A673 (cell line): ENCODE measurements around the gene MICAL3. TPM values are rescaled to one million over a fixed set of nuclear protein-coding genes. Genes with fewer than 3 reads are reported as not detected.

Experiments
- BruUV-seq: library from RNA; stranded (reverse); fragments of 400-500 nt; replicated peaks from 2 replicates; lab custom pipeline; 2021; lab: Mats Ljungman, UMichigan
- CTCF ChIA-PET: fragments of 300-600 bp; sonication (Branson Sonifier 250); formaldehyde crosslinking; loops from one replicate; lab custom pipeline; 2022; ENCODE audit warnings: antibody characterized with exemption; lab: Charles Lee
- POLR2A ChIA-PET: fragments of 300-600 bp; sonication (Branson Sonifier 250); formaldehyde crosslinking; loops from one replicate; lab custom pipeline; 2022; ENCODE audit warnings: antibody characterized with exemption; ENCODE audit not compliant: low non-redundant PET; lab: Charles Lee
- DNase-seq: peaks from one replicate; pipeline ENCODE4 v3.0.0-alpha.2; 2015; ENCODE audit warnings: low spot score
- H3K27ac ChIP-seq: fragments of 200-600 bp; sonication (generic); 2 replicates; pipeline ENCODE4 v1.5.1; 2016; ENCODE audit warnings: mixed run types, low read depth, mild to moderate bottlenecking, mixed read lengths, antibody characterized with exemption, low read length; ENCODE audit not compliant: poor library complexity, severe bottlenecking
- H3K27me3 ChIP-seq: fragments of 200-600 bp; sonication (generic); replicated peaks from 2 replicates; pipeline ENCODE4 v1.6.1; 2017; ENCODE audit warnings: mixed run types, low read depth, mild to moderate bottlenecking, mixed read lengths, antibody characterized with exemption, low read length; ENCODE audit not compliant: insufficient read depth, poor library complexity
- H3K36me3 ChIP-seq: fragments of 200-600 bp; sonication (generic); 2 replicates; pipeline ENCODE4 v1.6.1; 2016; ENCODE audit warnings: mixed run types, mild to moderate bottlenecking, mixed read lengths, antibody characterized with exemption, low read length; ENCODE audit not compliant: insufficient read depth, poor library complexity, severe bottlenecking
- H3K4me1 ChIP-seq: fragments of 200-600 bp; sonication (generic); 2 replicates; pipeline ENCODE4 v1.6.1; 2017; ENCODE audit warnings: mixed run types, mild to moderate bottlenecking, mixed read lengths, antibody characterized with exemption, low read length; ENCODE audit not compliant: insufficient read depth, poor library complexity, severe bottlenecking
- H3K4me3 ChIP-seq: fragments of 200-600 bp; sonication (generic); 2 replicates; pipeline ENCODE4 v1.5.1; 2016; ENCODE audit warnings: low read depth, mixed run types, mild to moderate bottlenecking, mixed read lengths, low read length; ENCODE audit not compliant: poor library complexity, severe bottlenecking
- H3K9me3 ChIP-seq: fragments of 200-600 bp; sonication (generic); 2 replicates; pipeline ENCODE4 v1.6.1; 2016; ENCODE audit warnings: mixed run types, low read depth, mild to moderate bottlenecking, mixed read lengths, antibody characterized with exemption, low read length; ENCODE audit not compliant: poor library complexity, severe bottlenecking
- CTCF ChIP-seq: fragments of 300-800, 200-600 bp; sonication (generic); conservative IDR thresholded peaks from 2 replicates; pipeline ENCODE4 v1.5.1; 2017; ENCODE audit warnings: low read depth, mild to moderate bottlenecking, antibody characterized with exemption, low read length, moderate library complexity, mixed read lengths
- EZH2 ChIP-seq: fragments of 200-600 bp; sonication (generic); IDR thresholded peaks from 2 replicates; pipeline ENCODE4 v1.6.1; 2017; ENCODE audit warnings: borderline replicate concordance, low read depth, mild to moderate bottlenecking, mixed read lengths, antibody characterized with exemption, low read length; ENCODE audit not compliant: poor library complexity, severe bottlenecking
- intact Hi-C: fragments of 100-400 bp; cut with micrococcal nuclease; formaldehyde crosslinking; loops from one replicate; pipeline ENCODE4 v1.10.0; 2022; ENCODE audit not compliant: unreplicated experiment
- total RNA-seq: library from RNA; stranded (reverse); gene quantifications from 2 replicates; pipeline ENCODE4 v1.2.3, GENCODE V29; 2021

The MICAL3 gene
- total RNA-seq, 1 experiment from 2014 or later, result 63.6 TPM

- intact Hi-C loops, result no loop called here
- H3K36me3 ChIP-seq, result no peaks in the 10 kb centered on the region
- ChIA-PET CTCF (no interaction called here), POLR2A (no interaction called here)
- H3K4me3 ChIP-seq, result no peak overlapping the region
- no peak for DNase-seq
- no peak overlapping the region for H3K27ac ChIP-seq
- TF ChIP-seq CTCF, result no peak
- TF ChIP-seq EZH2, result no peak
- no peaks in the 10 kb centered on the region for H3K9me3 ChIP-seq
- H3K27me3 ChIP-seq, result no peaks in the 10 kb centered on the region
- no TSS peak for BruUV-seq
- H3K4me1 ChIP-seq, result peaks cover 9% of the 10 kb centered on the region
Measured at GRCh38 chr22:18059473-18059872, 35.1 kb upstream of the MICAL3 start.

DNA sequence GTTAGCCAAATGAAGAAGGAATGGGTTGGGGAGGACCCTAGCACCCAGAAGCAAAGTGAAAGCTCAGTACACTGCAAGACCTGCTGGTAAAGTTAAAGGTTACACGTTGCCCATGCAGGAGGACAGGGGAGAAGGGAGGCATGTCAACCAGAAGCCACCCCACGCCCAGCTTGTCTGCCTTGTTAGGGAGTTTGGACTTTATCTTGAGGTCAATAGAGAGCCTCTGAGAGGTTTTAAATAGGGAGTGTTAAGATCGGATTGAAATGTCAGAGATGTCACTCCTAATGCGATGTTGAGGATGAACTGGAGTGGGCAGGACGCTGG is 34.7 kb upstream of the MICAL3 start:
- no peak for DNase-seq
- H3K27me3 ChIP-seq, result no peaks in the 10 kb centered on the region
- no peaks in the 10 kb centered on the region for H3K36me3 ChIP-seq
- TF ChIP-seq CTCF (no peak), EZH2 (no peak)
- H3K4me3 ChIP-seq, result no peak overlapping the region
- intact Hi-C loops, result no loop called here
- no TSS peak for BruUV-seq
- H3K27ac ChIP-seq, result no peak overlapping the region
- peaks cover 9% of the 10 kb centered on the region for H3K4me1 ChIP-seq
- no peaks in the 10 kb centered on the region for H3K9me3 ChIP-seq
- POLR2A ChIA-PET, result no interaction called here
- CTCF ChIA-PET, result no interaction called here

GRCh38 chr22:18058371-18059093 is 34.2 kb upstream of the MICAL3 start:
- H3K27me3 ChIP-seq, result no peaks in the 10 kb centered on the region
- H3K36me3 ChIP-seq, result no peaks in the 10 kb centered on the region
- ChIA-PET CTCF (no interaction called here), POLR2A (no interaction called here)
- intact Hi-C loops, result no loop called here
- no peaks in the 10 kb centered on the region for H3K9me3 ChIP-seq
- no TSS peak for BruUV-seq
- DNase-seq, result no peak
- H3K4me3 ChIP-seq, result no peak overlapping the region
- peaks cover 8% of the 10 kb centered on the region for H3K4me1 ChIP-seq
- H3K27ac ChIP-seq, result no peak overlapping the region
- TF ChIP-seq EZH2 (no peak), CTCF (no peak)
